Hypothalamus (tissue), 51 donors: Measurements from ENCODE around the gene MIPEP.

Source experiments
- DNase-seq, 51 donors: peaks; one replicate each; lab custom pipeline; 2025; lab: John Stamatoyannopoulos, UW

The MIPEP gene

DNA sequence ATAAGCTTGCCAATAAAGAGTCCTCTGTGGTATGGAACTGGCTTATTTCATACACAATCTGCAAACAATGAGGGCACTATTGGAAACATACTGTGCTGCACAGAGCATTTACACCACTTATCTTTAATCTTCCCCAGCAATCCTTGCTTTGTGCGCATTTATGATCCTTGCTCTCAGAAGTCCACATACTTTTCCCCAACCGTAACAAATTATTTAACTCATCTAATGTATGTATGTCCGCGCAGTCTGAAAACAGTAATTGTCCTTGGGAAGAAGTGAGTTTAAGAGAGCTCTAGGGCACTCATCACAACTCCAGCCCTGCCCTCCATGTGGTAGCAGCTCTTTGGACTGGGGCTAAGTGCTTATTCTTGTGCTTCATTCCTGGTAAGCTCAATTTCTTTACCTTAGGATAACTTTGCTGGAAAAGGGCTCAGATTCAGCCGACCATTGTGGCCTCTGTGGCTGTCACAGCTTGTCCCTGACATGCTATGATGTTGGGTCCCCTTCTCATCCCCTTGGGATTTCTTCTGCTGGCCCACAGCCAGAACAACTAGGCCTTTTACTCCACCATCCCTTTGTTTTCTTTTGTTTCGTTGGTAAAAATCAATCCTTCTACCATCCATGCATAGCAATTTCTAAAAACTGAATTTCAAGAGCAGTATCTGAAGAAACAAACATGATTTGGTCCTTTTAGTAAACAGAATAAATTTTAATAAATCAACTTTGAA, 166.3 kb downstream of the MIPEP start:
- no peak for DNase-seq

DNA sequence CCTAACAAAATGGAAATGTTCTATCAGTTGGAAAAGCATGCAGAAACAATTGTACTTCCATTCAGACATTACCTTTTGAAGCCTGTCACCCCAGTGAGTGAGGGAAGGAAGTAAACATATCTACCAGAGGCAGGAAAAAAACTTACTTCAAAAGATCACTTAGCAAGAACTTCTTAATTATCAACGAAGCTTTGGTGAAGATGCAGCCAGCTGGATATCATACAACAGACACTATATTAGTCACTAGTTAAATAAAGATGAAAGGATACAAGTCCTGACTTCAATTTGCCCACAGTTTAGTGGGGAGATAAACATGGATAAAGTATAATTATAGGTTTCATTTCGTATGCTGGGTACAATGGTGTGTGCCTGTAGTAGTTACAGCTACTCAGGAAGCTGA, 170.2 kb downstream of the MIPEP start:
- no peak for DNase-seq

DNA sequence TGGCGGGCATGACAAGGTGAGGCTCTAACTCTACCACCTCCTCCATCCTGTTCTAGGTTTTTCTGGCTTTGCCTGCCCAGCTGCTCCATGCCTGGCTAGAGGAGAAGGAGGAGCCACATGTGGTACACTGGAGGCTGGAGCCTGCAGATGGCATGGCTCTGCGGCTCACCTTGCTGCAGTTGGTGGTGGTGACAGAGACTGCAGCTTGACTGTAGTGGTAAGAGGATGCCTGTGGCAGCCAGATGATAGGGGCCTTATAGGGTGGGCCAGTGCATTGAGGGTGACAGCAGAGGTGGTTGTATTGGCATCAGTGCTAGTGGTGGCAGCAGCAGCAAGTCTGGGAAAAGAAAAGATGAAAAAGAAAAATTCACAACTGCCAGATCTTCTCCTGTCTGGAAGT, 172.8 kb downstream of the MIPEP start:
- DNase-seq = no peak

DNA sequence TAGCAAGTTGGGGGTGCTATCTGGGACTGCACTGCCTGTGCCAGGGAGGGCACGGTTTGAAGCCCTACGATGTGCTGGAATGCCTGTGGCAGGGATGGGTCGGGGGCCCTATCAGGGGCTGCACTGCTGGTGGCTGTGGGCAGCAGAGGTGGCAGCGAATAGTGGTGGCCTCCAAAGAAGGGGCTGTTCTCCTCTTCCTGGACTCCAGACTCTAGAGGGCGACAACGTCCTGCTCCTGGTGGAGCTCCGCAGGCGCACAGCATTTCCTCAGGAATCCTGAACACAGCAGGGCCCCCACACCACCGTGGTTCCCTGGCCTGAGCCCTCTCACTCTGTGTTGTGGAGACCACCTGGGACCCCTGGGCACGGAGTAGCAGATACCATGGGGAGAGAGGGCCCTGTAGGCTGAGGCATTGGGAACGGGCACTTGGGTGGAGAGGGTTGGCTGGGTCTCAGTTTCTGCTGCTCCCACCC, 173.4 kb downstream of the MIPEP start:
- no peak for DNase-seq

DNA sequence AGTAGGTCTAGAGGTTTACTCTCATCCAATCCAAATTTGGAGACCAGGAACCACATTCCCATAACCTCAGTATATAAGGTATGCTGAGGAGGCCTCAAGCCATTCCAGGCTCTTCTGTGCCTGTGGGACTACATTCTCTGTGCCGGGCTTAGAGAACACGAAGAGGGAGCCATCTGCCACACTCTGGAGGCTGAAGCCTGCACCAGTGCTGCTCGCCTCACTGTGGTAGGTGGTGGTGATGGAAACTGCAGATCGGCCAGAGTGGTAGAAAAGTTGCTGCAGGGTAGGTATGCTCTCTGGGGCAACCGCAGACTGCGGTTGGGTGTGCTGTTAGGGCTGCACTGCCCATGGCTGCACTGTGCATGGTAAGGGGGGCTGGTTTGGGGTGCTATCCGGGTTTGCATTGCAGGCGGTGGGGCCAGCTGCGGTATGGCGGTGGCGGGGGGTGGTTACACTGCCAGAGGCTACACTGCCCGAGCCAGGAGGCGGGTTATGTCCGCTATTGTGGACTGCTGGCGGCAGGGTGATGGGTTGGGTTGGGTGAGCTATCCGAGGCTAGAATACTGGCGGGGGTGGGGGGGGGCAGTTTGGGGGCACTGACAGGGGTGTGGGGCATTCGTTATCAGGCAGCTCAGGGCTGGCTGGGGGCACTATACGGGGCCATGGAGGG, 174.0 kb downstream of the MIPEP start:
- DNase-seq = no peak

DNA sequence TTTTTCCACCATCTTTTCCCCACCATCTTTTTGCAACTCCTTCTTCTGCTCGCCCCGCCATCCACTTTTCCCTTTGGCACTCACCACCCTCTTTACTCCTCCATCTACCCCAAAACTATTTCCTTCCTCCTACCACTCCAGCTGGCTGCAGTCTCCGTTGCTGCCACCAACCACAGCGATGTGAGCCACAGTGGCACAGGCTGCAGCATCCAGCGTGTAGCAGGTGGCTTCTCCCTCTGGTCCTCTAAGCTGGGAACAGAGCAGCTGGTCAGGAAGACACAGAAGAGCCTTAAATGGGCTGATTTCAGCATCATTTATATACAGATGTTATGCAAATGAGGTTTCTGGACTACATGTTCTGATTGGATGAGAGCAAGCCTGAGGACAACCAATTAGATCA, 174.5 kb downstream of the MIPEP start:
- no peak for DNase-seq

DNA sequence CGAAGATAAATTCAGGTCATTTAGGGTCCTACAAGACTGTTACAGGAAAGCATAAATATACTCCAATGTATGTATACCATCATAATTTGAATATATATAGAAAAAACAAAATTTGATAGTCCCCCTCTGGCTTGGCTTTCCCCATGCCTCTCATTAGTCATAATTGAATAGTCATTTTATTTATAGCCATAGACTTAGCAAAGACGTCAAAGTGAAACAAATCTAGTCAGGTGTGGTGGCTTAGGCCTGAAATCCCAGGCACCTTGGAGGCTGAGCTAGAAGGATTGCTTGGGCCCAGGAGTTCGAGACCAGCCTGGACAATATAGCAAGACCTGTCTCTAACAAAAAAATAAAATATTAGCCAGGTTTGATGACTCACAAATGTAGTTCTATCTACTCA, 177.8 kb downstream of the MIPEP start:
- DNase-seq = no peak

DNA sequence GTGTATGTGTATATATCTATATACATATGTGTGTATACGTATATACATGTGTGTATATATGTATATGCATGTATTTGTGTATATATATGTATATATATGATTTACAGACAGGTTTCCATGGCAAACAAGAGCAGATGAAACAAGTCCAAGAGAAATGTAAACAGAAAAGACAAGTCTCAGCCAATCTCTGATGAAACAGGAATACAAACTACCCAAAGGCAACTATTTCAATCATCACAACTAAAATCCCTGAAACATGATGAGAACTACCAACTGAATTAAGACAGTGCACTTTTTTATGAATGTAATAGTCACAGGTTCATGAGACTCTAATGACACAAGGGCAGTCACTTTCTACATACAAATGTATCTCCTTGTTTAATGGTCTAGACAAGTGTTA, 178.8 kb downstream of the MIPEP start:
- no peak for DNase-seq

DNA sequence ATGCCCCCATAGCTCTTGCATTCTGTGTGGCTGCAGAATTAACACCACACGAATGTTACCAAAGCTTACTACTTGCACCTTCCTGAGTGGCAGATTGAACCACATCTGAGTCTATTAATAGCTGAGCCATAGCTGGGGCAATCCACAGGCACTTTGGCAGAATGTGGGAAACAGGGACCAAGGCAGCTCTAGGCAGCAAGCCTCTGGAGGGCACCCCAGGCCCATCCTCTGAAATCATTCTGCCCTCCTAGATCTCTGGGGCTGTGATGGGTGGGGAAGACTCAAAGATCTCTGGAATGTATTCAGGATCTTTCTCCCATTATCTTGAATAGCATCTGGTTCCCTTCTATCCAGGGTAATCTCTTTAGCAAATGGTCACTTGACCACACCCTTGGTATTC, 179.7 kb downstream of the MIPEP start:
- DNase-seq = no peak

DNA sequence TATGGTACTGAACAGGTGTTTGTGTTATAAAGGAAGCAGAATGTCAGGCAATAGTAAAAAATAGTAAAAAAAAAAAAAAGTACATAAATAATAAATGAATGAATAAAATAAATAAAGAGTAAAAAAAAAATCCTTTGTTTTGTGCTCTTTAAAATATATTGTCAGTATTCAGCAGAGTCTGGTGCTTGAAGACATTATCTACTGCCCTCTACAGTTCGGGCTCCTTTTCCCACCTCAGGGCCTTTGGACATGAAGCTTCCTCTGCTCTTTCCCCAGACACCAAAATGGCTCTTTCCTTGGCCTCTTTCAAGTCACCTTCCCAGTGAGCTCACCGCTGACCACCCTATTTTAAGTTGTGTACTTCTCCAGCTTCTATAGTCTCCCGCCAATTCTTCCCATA, 181.5 kb downstream of the MIPEP start:
- DNase-seq = no peak

DNA sequence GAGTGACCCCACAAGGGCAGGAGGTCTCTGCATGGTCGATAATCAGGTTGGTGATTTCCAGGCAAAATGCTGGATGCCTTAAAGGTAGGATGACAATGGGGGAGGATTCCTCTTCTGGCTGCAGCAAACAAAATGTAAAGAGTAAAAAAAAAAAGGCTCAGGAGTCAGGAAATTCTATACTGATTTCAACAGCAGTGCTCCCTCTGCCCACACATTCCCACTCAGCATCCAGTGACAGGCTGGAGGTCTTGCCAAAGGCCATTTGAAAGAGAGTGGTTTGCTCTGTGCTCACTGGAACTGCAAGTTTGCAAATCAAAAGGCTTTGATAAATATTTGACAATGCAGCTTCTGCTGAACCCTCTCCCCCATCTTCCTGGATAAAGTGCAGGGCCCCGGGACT, 183.6 kb downstream of the MIPEP start:
- DNase-seq = no peak

DNA sequence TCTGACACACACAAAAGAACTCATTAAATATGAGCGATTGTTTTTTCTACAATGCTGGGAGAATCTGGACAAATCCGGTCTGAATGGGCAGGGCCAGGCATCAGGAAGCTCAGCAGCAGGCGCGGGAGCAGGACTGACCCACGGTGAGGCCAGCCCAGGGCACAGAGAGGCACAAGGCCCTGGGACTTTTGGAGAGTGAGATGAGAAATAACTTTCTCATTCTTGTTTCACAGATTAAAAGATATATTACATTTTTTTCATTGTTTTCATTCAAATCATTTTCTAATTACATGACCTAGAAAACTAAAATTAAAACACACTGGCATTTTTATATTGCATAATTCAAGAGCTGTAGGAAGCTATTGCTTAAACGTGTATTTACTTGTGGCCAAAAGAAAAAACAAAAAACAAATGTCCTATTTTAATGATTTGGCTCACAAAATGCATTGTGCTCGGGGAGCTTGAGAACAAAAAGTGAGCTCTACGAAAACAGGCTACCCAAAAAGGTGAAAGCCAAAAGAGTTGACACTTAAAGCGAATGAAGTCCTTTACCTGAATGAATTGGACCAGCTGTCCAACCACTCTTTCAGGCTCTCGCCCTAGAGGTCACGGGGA, 185.8 kb downstream of the MIPEP start:
- DNase-seq = no peak

DNA sequence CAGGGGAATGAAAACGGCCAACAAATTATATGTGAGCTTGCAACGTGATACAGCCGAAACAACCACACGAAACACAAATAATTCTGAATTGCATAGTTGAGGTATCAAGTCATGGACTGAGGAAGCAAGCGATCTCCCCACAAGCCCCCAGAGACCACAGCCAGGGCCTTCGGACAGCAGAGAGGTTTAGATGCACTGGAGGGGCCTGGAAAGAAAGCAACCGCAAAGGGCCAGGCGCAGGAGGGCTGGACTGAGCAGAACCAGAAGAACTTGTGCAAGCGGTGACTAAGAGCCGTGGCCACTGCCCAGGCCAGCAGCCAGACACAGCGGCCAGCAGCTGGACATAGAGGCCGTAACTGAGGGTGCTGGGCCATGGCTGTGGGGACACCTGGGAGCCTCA, 187.6 kb downstream of the MIPEP start:
- DNase-seq = no peak

DNA sequence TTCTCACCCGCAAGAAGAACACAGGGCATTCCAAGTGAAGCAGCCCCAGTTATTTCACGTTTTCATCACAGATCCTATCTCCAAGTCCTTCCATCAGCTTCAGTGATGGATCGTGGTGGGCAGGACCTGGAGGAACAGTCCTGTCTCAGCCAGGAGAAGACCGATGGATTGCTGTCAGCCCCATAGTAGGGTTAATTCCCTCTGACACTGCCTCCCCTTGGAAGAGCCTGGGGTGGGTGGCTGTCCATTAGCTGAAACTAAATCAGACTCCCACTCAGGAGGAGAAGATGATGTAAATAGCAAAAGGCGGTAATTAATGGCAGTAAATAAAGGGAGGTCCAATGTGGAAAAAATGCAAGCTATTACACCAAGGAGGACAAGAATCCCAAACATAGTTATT, 188.0 kb downstream of the MIPEP start:
- no peak for DNase-seq

DNA sequence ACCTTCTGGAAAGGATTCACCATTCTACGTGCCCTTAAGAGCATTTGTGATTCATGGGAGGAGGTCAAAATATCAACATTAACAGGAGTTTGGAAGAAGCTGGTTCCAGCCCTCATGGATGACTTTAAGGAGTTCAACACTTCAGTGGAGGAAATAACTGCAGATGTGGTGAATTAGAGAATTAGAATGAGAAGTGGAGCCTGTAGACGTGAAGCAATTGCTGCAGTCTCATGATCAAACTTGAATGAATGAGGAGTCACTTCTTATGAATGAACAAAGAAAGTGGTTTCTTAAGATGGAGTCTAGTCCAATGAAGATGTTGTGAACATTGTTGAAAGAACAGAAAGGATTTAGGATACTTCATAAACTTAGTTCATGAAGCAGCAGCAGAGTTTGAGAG, 189.9 kb downstream of the MIPEP start:
- no peak for DNase-seq

DNA sequence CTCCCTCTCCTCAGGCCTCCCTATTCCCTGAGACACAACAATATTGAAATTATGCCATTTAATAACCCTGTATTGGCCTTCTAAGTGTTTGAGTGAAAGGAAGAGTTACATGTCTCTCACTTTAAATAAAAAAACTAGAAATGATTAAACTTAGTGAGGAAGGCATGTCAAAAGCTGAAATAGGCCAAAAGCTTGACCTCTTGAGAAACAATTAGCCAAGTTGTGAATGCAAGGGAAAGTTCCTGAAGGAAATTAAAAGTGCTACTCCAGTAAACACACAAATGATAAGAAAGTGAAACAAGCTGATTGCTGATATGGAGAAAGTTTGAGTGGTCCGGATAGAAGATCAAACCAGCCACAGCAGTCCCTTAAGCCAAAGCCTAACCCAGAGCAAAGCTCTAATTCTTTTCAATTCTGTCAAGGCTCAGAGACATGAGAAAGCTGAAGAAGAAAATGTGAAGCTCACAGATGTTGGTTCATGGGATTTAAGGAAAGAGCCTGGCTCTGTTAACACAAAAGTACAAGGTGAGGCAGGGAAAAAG, 191.4 kb downstream of the MIPEP start:
- no peak for DNase-seq

DNA sequence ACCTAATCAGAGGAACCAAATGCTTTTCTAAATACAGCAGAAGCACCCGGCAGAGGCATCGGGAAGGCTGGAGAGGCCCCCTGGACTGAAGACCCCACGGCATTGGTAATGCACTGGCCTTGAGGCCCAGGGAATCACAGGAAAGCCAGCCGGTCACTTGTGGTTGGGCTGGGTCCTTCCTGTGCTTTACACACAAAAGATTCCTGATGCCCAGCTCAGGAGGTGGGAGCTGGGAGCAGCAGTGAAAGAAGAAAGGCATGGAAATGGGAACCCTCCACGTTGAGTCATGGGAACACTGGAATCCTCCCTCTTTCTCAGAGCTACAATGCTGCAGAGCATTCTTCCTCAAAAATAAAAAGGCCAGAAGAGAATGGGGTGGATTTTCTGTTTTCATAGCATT, 192.6 kb downstream of the MIPEP start:
- DNase-seq = no peak

DNA sequence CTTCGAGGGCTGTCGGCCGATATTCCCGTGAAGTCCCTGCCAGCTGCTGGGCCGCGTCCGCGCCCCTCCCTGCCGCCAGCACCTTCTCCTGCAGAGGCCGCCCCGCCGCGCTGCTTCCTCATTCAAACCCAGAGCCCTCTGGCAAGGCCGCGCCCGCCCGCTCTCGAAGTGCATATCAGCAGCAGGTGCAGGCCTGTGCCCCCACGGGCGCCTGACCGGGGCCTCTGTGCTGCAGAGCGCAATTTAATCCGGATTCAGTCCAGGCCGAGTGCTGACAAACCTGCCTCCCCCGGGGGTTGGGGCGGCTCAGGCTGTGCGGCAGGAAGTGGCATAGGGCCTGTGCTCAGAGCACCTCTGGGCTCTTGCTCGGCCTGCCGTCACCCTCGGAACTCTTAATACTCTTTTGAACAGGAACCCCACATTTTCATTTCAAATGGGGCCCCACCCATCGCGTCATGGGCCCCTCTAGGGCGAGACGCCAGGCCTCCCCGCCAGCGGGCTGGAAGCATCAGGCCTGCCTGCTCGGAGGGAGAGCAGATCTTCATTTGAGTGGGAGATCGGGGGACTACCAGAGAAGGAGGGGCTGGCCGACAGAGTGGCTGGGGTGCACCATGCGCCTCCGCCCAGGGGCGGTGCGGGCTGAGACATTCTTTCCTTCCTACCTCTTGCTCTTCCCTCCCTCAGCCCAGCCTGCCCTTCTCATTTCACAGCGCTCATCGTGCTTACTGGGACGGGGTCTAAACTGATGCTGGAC, 193.3 kb downstream of the MIPEP start:
- no peak for DNase-seq

DNA sequence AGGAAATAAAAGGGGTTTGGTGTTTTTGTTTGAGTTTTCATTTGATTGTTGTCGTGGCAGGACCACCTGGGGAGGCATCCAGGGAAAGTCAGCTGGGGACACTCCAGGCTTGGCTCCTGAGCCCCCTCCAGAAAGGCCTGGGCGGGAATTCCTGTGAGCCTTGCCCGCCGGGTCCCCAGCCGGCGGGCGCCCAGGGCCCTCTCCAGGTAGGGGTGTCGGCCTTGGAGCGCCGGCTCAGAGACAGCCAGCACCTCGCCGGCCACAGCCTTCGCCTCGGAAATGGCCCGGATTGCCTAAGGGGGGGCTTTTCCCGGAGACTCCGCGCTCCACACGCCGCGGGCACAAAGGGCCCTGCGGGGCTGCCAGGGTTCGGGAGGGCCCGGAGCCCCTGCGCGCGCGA, 194.0 kb downstream of the MIPEP start:
- DNase-seq = no peak

DNA sequence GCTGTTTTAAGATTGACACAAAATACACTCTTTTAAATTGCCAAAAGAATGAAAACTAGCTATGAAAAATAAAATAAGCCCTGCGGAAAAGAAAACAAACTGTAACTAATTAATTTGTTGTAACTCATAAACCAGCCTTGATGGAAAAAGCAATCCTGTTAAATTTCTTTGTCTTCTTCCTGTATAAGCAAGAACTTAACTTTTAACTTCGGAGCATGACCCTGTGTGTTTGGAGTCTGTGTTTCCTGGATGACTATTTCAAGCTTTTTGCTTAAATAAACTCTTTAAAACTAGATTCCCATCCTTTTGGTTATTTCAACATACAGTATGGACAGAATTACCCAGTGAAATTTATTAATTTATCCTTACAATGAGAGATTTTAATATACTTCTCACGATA, 196.4 kb downstream of the MIPEP start:
- DNase-seq = no peak

DNA sequence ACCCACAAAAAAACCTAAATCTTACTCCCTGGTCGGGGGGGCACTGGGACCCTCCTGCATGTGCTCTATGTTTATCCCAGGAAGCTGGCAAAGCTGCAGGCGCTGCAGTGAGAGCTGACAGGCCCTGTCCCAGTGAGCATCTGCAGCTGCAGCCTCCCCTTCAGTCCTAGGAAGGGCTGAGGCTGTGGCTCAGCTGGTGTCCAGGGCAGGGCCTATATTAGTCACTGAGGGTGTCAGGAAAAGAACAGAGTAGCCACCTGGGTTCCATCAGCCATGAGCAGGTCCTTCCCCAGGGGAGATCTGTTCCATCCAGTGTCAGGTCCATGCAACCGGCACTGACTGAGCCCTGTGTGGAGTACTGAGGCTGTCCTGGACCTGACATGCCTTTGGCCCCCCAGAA, 198.5 kb downstream of the MIPEP start:
- DNase-seq = no peak
